DND-41 (cell line): ENCODE data around the gene OCA2.

Experiments
- CTCF ChIP-seq: IDR thresholded peaks from 2 replicates; pipeline ENCODE4 v1.5.1; 2012; ENCODE audit warnings: borderline replicate concordance, low read length, moderate library complexity, mild to moderate bottlenecking; ENCODE audit not compliant: poor library complexity, severe bottlenecking; ENCODE audit errors: extremely low read depth
- EZH2 ChIP-seq: IDR thresholded peaks from 3 replicates; pipeline ENCODE4 v1.6.1; 2012; ENCODE audit warnings: borderline replicate concordance, low read depth, mild to moderate bottlenecking, moderate library complexity, low read length, inconsistent platforms; ENCODE audit not compliant: severe bottlenecking

DNA sequence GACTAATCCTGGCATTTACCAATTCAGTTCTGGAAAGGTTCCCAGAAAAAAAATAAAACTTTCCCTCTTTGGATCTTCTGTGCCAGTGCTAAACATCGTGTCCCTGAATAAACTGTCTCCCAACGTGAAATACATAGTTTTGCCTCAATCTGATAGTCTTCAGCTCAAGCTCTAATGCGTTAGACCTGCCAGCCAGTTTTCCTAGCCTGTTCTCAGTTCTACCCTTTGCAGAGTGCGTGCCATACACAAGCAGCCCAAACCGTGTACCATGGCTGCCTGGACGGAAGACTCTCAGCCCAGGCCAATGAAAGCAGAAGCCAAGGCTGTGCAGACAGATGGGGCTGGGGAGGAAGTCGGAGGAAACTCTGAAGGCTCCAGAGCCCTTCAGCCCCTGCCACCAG lies 11.4 kb upstream of the OCA2 start:
- TF ChIP-seq CTCF (no peak), EZH2 (no peak)
